ENCODE results near the gene AUTS2.

The AUTS2 gene

DNA sequence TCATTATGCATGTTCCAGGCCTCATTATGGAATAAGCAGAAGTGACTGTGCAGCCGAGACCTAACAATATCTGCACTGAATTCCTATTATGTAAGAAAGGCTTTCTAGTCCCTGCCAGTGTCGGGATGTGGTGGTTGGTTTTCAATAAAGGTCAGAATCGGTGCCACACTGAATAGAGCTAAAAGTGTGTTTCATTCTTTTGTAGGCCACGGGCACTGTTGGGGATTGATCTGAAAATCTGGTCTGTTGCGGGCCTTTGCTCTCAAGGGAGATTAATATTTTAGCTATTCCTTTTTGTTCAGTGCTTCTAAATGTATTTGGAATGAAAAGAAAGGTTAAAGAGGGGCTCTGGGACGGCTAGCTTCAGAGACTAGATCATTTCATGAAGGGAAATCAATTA lies 974.3 kb downstream of the AUTS2 start:
- TF ChIP-seq, protein P1, sequence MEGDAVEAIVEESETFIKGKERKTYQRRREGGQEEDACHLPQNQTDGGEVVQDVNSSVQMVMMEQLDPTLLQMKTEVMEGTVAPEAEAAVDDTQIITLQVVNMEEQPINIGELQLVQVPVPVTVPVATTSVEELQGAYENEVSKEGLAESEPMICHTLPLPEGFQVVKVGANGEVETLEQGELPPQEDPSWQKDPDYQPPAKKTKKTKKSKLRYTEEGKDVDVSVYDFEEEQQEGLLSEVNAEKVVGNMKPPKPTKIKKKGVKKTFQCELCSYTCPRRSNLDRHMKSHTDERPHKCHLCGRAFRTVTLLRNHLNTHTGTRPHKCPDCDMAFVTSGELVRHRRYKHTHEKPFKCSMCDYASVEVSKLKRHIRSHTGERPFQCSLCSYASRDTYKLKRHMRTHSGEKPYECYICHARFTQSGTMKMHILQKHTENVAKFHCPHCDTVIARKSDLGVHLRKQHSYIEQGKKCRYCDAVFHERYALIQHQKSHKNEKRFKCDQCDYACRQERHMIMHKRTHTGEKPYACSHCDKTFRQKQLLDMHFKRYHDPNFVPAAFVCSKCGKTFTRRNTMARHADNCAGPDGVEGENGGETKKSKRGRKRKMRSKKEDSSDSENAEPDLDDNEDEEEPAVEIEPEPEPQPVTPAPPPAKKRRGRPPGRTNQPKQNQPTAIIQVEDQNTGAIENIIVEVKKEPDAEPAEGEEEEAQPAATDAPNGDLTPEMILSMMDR (IDR thresholded peaks at IDR 0.05), result no peak
- Mint-ChIP-seq H3K9me3 (no peaks in the 10 kb centered on the region), H3K27me3 (ENCODE audit: low read depth, poor library complexity) (peaks cover 11% of the 10 kb centered on the region), H3K4me1 (peaks cover 92% of the 10 kb centered on the region), H3K4me3 (no peak overlapping the region), H3K27ac (peak overlapping the region; percentile 84), H3K36me3 (ENCODE audit: low read depth) (peaks cover 13% of the 10 kb centered on the region)
- DNase-seq, result no peak

DNA sequence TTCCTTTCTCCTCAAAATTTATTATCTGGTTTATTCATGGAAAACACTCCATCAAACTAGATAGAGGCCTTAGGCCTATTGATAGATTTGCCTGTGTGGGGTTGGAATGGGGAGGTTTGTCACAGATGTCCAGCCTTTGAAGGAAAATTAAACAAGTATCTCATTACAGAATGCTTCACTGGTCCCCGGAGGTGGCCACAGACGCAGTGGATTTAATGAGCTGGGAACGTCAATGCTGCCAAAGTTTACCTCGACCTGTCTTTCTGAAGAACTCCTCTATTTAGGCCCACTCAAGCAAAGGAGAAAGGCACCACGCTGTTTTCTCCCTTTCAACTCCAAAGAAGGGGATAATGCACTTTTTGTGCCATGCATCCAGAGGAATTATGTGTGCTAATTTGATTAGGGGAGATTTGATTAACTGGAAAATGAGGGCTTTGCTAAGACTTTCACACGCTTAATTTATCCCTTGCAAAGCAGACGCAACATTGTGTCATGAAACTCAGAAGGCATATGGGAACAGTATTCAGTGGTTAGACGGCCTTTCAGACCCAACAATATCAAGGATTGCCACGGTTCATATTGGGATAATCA lies 974.9 kb downstream of the AUTS2 start:
- DNase-seq, result no peak
- peaks cover 14% of the 10 kb centered on the region for H3K36me3 Mint-ChIP-seq (ENCODE audit: low read depth)
- peak overlapping the region; percentile 84 for H3K27ac Mint-ChIP-seq
- H3K9me3 Mint-ChIP-seq, result peaks cover 2% of the 10 kb centered on the region
- TF ChIP-seq, protein P1 (IDR thresholded peaks at IDR 0.05), result no peak
- peaks cover 86% of the 10 kb centered on the region for H3K4me1 Mint-ChIP-seq
- H3K27me3 Mint-ChIP-seq (ENCODE audit: low read depth, poor library complexity), result peaks cover 14% of the 10 kb centered on the region
- H3K4me3 Mint-ChIP-seq, result peak overlapping the region; percentile 12

DNA sequence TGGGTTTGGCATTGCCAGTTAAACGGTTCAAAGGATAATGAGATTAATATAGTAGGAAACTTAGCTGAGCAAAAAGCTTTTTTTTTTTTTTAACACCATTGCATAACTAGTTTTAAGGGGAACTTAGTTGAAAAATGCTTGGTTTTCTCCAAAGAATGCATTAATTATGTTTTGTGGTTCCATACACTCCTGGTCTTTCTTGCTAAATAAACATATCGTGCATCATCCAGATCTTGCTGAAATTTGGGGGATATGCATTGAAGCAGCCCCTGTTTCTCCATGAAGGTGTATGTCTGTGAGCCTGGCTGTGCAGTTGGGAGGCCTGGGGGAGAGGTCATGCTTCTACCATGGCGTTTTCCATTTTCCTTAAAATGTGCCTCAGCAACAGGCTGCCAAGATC lies 975.4 kb downstream of the AUTS2 start:
- Mint-ChIP-seq H3K4me3 (peak overlapping the region; percentile 31), H3K9me3 (peaks cover 4% of the 10 kb centered on the region), H3K36me3 (ENCODE audit: low read depth) (peaks cover 19% of the 10 kb centered on the region), H3K4me1 (peaks cover 81% of the 10 kb centered on the region), H3K27ac (no peak overlapping the region), H3K27me3 (ENCODE audit: low read depth, poor library complexity) (peaks cover 14% of the 10 kb centered on the region)
- TF ChIP-seq, protein P1 (IDR thresholded peaks at IDR 0.05), result no peak
- DNase-seq, result no peak

DNA sequence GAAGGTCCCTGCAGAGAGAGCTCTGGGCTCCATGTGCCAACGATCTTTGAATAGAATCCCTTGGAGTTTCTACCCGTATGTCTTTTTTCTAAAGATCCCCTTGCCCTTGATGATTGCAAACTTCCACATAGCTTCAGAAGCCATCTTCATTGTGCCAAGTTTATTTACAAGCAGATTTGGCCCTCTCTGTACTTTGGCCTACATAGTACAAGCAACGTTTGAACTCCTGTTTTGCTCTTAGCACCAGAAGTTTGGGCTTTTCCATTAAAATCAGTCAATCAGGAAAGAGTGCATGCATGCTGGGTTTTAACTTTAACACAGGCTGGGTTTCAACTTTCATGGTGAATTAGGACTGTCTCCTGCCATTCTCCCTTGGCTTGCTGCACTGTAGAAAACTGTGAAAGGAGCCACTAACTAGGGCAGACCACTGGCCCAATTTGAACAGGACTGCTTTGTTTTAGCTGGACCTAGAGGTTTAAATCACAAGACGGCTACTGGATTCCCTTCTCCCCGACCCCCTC lies 976.1 kb downstream of the AUTS2 start:
- Mint-ChIP-seq H3K27me3 (ENCODE audit: low read depth, poor library complexity) (peaks cover 14% of the 10 kb centered on the region), H3K36me3 (ENCODE audit: low read depth) (peaks cover 20% of the 10 kb centered on the region), H3K9me3 (peaks cover 4% of the 10 kb centered on the region), H3K27ac (peak overlapping the region; percentile 41), H3K4me1 (peaks cover 74% of the 10 kb centered on the region), H3K4me3 (peak overlapping the region; percentile 63)
- TF ChIP-seq, protein P1 (IDR thresholded peaks at IDR 0.05), result no peak
- DNase-seq, result no peak

DNA sequence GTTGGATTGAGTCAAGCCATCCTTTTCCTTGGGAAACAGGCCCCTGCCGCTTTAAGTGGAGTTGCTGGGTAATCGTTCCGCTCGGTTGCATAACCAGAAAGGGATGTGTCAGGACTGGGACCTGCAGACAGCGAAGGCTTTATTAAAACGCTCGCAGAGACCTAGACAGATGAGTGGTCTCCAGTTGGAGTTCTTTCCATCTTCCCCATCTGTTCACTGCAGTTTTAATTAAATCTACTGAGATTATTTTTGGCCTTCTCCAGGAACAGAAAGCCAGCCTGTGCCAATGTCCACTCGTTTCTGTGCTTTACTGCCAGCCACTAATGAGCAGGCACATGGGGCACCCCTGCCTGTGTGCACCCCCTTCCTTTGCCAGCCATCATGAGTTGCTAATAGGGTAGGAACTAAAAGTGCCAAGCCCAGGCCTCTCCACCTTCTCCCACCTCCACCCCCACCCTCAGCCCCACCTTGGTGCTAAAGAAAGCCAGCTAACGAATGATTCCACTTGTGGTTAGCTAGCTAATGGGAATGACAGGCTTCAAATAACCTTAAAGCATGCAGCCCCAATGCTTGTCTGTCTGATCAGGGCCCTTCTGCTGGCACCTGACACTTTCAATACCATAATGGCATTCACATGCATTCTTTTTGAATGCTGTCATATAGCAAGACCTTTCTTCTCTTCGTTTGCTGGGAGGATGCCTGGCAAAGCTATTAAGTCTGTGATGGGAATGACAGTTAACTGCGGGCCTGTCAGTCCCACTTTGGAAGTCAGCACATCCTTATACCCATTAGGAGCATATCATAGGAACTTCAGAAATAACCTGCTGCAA lies 976.9 kb downstream of the AUTS2 start:
- peaks cover 20% of the 10 kb centered on the region for H3K36me3 Mint-ChIP-seq (ENCODE audit: low read depth)
- peaks cover 74% of the 10 kb centered on the region for H3K4me1 Mint-ChIP-seq
- TF ChIP-seq, protein P1 (IDR thresholded peaks at IDR 0.05), result no peak
- no peak for DNase-seq
- H3K27me3 Mint-ChIP-seq (ENCODE audit: low read depth, poor library complexity), result peaks cover 13% of the 10 kb centered on the region
- H3K4me3 Mint-ChIP-seq, result peak overlapping the region; percentile 63
- H3K9me3 Mint-ChIP-seq, result peaks cover 4% of the 10 kb centered on the region
- H3K27ac Mint-ChIP-seq, result peak overlapping the region; percentile 41
